Ovary (tissue), 3 donors: ENCODE measurements around the gene ELANE.

Experiments
- CTCF ChIP-seq, 3 donors: fragments of 450-650 bp in 2 of 3; fragments of 200-600 bp in 1 of 3; IDR thresholded peaks; one replicate each; pipeline versions ENCODE4 v1.5.1 to v1.8.0; 2016 to 2022; ENCODE audit warnings: antibody characterized with exemption in 3 of 3, mild to moderate bottlenecking in 1 of 3
- EP300 ChIP-seq: sonication (generic); formaldehyde crosslinking; IDR thresholded peaks from one replicate; pipeline ENCODE4 v1.6.1; 2017; ENCODE audit warnings: antibody characterized with exemption
- POLR2A ChIP-seq: fragments of 450-650 bp; IDR thresholded peaks from one replicate; pipeline ENCODE4 v1.6.1; 2017; ENCODE audit warnings: antibody characterized with exemption, mild to moderate bottlenecking, moderate library complexity
- donor health status: DM: no; HTN: no; CAD: no.

GRCh38 chr19:876089-876488 lies 24.0 kb downstream of the ELANE start:
- TF ChIP-seq POLR2A: no peak
- no peak for TF ChIP-seq CTCF (IDR thresholded peaks at IDR 0.05)
- no peak for TF ChIP-seq EP300
